Esophagus squamous epithelium (tissue), 5 donors: ENCODE measurements around the gene HHIP. TPM values are rescaled to one million over a fixed set of nuclear protein-coding genes. Genes with fewer than 3 reads are reported as not detected.

Experiments used
- DNase-seq: peaks from one replicate; lab custom pipeline; 2025; lab: John Stamatoyannopoulos, UW
- H3K27ac ChIP-seq, 4 donors: fragments of 200-600 bp; sonication (generic); one replicate each; pipeline ENCODE4 v1.5.1; 2016 to 2019; ENCODE audit warnings: mild to moderate bottlenecking in 1 of 4
- H3K27me3 ChIP-seq, 4 donors: fragments of 200-600 bp; sonication (generic); 1 replicate in 3 of 4; 2 replicates in 1 of 4; pipeline versions ENCODE4 v1.5.1 to v1.6.0; 2017 to 2021; ENCODE audit warnings: antibody characterized with exemption in 1 of 4
- H3K36me3 ChIP-seq, 3 donors: fragments of 200-600 bp; sonication (generic); one replicate each; pipeline ENCODE4 v1.5.1; 2016 to 2019
- H3K4me1 ChIP-seq, 3 donors: fragments of 200-600 bp; sonication (generic); one replicate each; pipeline ENCODE4 v1.5.1; 2017 to 2019
- H3K4me3 ChIP-seq, 4 donors: fragments of 200-600 bp; sonication (generic); 1 replicate in 3 of 4; 2 replicates in 1 of 4; pipeline ENCODE4 v1.5.1; 2016 to 2019; ENCODE audit warnings: mild to moderate bottlenecking in 2 of 4, moderate library complexity in 1 of 4
- H3K9me3 ChIP-seq, 3 donors: fragments of 200-600 bp; sonication (generic); one replicate each; pipeline ENCODE4 v1.5.1; 2016 to 2019
- CTCF ChIP-seq, 6 experiments: fragments of 450-650 bp in 4 of 6; fragments of 200-600 bp in 2 of 6; sonication (generic) in 2 of 6; IDR thresholded peaks; one replicate each; pipeline ENCODE4 v1.5.1; 2016 to 2019; ENCODE audit warnings: antibody characterized with exemption in 6 of 6, mild to moderate bottlenecking in 4 of 6, moderate library complexity in 4 of 6
- POLR2A ChIP-seq, 4 donors: fragments of 450-650 bp; IDR thresholded peaks; one replicate each; pipeline ENCODE4 v1.6.1; 2017; ENCODE audit warnings: antibody characterized with exemption in 4 of 4, mild to moderate bottlenecking in 4 of 4, moderate library complexity in 3 of 4
- WGBS, 2 donors: methylation state at CpG; one replicate each; pipeline ENCODE4 v1.1.5; 2018; 5-methylcytosine and 5-hydroxymethylcytosine counted together
- intact Hi-C: fragments of 100-400 bp; cut with DNase I; formaldehyde crosslinking; loops from one replicate; pipeline ENCODE4 v1.15.0; 2022
- total RNA-seq, 4 donors: library from RNA; depleted of rRNA; stranded (reverse); fragments of >200 nt; gene quantifications; one replicate each; pipeline ENCODE4 v1.1.0, GENCODE V29; 2016
- donor health status: DM: yes; HTN: yes; CAD: no.

The HHIP gene
- total RNA-seq, 4 donors from 2014 or later = not detected

- no peak overlapping the region for H3K27ac ChIP-seq
- TF ChIP-seq CTCF (IDR thresholded peaks at IDR 0.05) = no peak
- no peak for TF ChIP-seq POLR2A (IDR thresholded peaks at IDR 0.05)
- peaks cover 8 to 25% (median 14%) of the 10 kb centered on the region in 3 donors for H3K4me1 ChIP-seq
- DNase-seq = no peak
- 84 to 88% methylated on average over 1 of the region's 1 CpG for WGBS, 2 donors
- peaks cover 0 to 59% (median 12%) of the 10 kb centered on the region in 4 donors for H3K27me3 ChIP-seq
- H3K9me3 ChIP-seq = no peaks in the 10 kb centered on the region
- intact Hi-C loops = no loop called here
- H3K4me3 ChIP-seq = no peak overlapping the region
- H3K36me3 ChIP-seq = no peaks in the 10 kb centered on the region
These were observed 3.7 kb downstream of the HHIP start for GRCh38 chr4:144649646-144650045.

- H3K4me3 ChIP-seq = no peak overlapping the region
- no peak overlapping the region for H3K27ac ChIP-seq
- no peaks in the 10 kb centered on the region for H3K9me3 ChIP-seq
- no peaks in the 10 kb centered on the region for H3K36me3 ChIP-seq
- TF ChIP-seq CTCF (IDR thresholded peaks at IDR 0.05) (no peak), POLR2A (IDR thresholded peaks at IDR 0.05) (no peak)
- H3K4me1 ChIP-seq = peaks cover 3 to 20% (median 10%) of the 10 kb centered on the region in 3 donors
- WGBS, 2 donors = 77 to 82% methylated on average over 5 of the region's 5 CpGs
- intact Hi-C loops = no loop called here
- DNase-seq = no peak
- peaks cover 0 to 51% (median 12%) of the 10 kb centered on the region in 4 donors for H3K27me3 ChIP-seq
These were observed 4.5 kb downstream of the HHIP start for GRCh38 chr4:144650311-144651005.

- H3K4me3 ChIP-seq = no peak overlapping the region
- WGBS, 2 donors = 70 to 78% methylated on average over 4 of the region's 4 CpGs
- TF ChIP-seq CTCF (IDR thresholded peaks at IDR 0.05) (no peak), POLR2A (IDR thresholded peaks at IDR 0.05) (no peak)
- H3K4me1 ChIP-seq = no peaks in the 10 kb centered on the region
- H3K36me3 ChIP-seq = no peaks in the 10 kb centered on the region
- H3K9me3 ChIP-seq = no peaks in the 10 kb centered on the region
- intact Hi-C loops = no loop called here
- no peak overlapping the region for H3K27ac ChIP-seq
- H3K27me3 ChIP-seq = peaks cover 0 to 16% (median 0%) of the 10 kb centered on the region in 4 donors
- DNase-seq = no peak
These were observed 8.0 kb downstream of the HHIP start for GRCh38 chr4:144653781-144654545.

- no peaks in the 10 kb centered on the region for H3K4me1 ChIP-seq
- H3K27me3 ChIP-seq = peaks cover 0 to under 1% (median 0%) of the 10 kb centered on the region in 4 donors
- no peak overlapping the region for H3K27ac ChIP-seq
- no peaks in the 10 kb centered on the region for H3K9me3 ChIP-seq
- no peak for DNase-seq
- H3K4me3 ChIP-seq = no peak overlapping the region
- no peaks in the 10 kb centered on the region for H3K36me3 ChIP-seq
- TF ChIP-seq POLR2A (IDR thresholded peaks at IDR 0.05) (no peak), CTCF (IDR thresholded peaks at IDR 0.05) (no peak)
- intact Hi-C loops = no loop called here
- 75 to 91% methylated on average over 2 of the region's 2 CpGs for WGBS, 2 donors
These were observed 9.5 kb downstream of the HHIP start for GRCh38 chr4:144655491-144655890.

- intact Hi-C loops = no loop called here
- H3K4me3 ChIP-seq = no peak overlapping the region
These were observed 10.9 kb downstream of the HHIP start for GRCh38 chr4:144656850-144657249.

More at GRCh38 chr4:144656850-144657249, 10.9 kb downstream of the HHIP start:
- H3K4me1 ChIP-seq = no peaks in the 10 kb centered on the region
- H3K27ac ChIP-seq = no peak overlapping the region
- H3K9me3 ChIP-seq = no peaks in the 10 kb centered on the region
- 20 to 41% methylated on average over 2 of the region's 2 CpGs for WGBS, 2 donors
- no peak for DNase-seq
- H3K27me3 ChIP-seq = no peaks in the 10 kb centered on the region
- H3K36me3 ChIP-seq = no peaks in the 10 kb centered on the region
- no peak for TF ChIP-seq POLR2A (IDR thresholded peaks at IDR 0.05)
- no peak for TF ChIP-seq CTCF (IDR thresholded peaks at IDR 0.05)
